ENCODE results near the gene FOXC2.
"Not testable (repeated sequence)": the region's sequence is repeated elsewhere in the genome, so short reads cannot be mapped to it uniquely, and the experiment has no call there.

The FOXC2 gene

DNA sequence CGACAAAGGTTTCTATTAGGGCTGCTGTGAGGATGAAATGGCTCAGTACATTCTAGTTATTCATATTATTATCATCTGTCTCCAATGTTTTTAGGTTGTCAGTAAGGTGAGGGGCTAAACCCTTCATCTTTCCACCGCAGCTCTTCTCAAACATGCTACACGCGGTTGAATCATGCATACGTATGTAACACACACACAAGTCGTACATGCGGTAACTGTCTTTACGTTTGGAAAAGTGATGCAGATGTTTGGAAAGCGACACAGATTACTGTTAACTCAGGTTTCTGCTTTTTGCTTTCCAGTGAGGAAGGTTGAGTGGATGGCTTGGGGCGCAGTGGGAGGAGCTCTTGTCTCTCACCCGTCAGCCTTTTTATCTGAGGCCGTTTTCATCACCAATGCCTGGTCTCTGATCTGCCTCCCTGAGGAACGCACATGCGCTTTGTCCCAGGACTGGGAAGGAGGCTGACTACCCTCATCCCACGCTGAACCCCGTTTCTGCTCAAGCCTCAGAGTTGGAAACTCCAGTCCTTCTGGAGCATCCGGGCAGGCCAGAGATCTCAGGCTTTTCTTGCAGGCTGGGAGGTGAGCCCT lies 8.6 kb downstream of the FOXC2 start:
- no peak for DNase-seq

DNA sequence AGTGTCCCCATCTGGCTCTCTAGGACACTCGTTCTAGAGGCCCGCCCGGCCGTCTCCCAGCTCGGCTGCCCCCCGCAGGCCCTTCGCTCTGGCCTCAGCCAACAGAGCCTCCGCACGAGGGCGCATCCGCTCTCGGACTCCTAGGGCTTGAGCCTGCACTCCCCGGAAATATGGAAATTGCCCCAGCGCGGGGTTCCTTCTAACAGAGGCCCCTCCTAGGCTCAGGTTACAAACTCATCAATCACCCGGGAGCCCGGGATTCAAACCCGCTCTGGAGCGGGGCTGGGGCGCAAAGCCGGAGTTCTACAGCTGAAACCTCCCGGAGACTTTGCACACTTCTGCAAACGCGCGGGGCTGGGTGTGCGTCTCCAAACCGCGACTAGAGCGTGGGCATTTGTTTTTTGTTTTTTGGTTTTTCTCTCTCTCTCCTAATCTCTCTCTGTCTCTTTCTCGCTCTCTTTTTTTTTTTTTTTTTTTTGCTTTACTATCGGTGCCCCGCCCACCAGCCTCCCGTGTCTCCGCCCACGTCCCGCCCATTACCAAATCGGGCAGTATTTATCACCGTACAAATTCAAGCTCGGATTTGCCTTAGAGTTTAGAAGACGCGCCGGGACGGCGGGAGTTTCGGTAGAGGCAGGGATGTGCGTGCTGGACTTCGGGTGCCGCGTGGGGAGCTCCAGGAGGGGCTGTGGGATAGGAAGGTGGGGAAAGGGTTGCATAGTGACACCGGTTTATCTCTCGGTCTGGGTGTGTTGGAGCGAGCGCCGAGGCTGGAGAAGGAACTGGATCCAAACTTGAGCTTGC lies 9.3 kb downstream of the FOXC2 start:
- DNase-seq: peak; percentile 31 to 39

DNA sequence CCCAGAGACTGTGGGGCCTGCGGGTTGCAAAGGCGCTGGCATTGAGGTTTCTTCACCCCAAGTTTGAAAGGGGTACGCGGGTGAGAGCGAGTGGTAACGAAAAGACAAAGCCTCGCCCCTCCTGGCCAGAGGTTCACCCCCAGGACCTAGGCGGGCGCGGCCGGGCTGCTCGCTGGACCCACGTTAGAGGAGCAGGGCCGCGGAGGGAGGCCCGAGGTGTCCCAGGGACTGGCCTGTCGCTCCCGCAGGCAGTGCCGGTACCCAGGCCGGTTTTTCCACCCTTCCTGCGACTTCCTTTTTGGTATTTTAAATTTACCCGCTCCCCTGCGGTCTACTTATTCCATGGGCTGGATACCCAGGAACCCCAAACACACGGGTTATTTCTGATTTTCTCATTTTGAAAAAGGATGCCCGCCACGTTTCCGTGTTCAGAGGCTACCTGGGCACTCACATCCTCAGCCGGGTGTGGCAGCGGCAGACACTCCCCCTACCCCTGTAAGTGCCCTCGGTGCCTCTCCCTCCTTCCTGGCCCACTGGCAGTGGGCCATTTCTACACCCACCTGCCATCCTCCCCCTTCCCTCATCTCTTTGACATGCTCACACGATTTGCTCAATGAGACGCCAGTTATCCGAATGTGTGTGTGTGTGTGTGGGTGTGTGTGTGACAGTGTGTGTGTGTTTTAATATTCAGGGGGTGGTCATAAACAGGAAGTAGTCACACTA lies 10.1 kb downstream of the FOXC2 start:
- no peak for DNase-seq

DNA sequence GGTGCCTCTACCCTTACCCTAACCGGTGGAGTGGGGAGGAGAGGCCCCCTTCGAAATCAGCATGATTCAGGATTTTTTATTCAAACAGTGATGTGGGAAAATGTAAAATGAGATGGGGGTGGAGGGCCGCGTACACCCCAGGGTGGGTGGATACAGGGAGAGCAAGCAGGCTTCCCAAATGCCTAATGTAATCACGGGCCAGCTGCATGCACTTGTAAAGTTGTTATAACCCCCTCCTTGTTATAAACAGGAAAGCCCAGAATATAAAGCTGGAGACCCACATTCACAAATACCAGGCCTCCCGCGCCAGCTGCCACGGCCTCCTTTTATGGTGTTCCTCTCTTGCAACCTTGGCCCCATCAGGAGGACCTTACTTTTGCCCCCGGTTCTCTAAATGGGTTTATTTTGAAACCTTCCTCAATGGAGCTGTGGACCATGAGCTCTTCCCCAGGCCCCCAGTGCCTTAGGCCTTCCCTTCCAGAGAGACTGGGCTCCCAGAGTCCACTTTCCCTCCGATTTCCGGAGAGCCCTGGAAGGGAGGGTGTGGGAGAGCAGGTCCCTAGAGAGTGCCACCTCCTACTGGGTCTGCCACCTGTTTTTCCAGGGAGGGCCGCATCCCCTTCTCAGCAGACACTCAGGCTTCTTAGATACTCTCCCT lies 10.8 kb downstream of the FOXC2 start:
- DNase-seq: no peak

DNA sequence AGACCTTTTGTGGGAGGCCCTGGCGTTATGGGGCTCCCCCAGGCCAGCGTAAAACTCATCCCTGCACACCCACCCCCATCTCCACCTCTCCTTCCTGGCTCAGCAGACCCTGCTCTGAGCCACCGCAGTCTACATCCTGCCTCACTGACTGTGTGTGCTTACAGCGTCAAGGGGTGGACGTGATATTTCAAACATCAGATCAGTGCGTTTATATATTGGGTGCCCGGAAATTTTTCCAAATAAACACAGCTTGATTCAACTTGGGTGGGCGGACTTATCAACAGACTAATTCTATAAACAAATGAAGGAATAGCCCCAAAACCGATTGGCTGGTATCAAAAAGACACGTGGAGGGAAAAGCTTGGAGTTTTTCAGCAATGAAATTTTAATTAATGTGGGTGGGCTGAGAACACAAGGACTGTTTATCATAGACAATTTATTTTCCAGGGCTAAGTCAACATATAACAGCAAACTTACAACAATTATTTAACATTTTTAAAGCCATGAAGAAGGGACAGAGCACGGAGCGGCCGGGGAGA lies 11.5 kb downstream of the FOXC2 start, which contains the start of gene FOXL1:
FOXL1 (plus strand) TSS at position 489 of the 539 bp plus-strand sequence. CDS start 175 bp downstream, outside the sequence.
- no peak for DNase-seq

DNA sequence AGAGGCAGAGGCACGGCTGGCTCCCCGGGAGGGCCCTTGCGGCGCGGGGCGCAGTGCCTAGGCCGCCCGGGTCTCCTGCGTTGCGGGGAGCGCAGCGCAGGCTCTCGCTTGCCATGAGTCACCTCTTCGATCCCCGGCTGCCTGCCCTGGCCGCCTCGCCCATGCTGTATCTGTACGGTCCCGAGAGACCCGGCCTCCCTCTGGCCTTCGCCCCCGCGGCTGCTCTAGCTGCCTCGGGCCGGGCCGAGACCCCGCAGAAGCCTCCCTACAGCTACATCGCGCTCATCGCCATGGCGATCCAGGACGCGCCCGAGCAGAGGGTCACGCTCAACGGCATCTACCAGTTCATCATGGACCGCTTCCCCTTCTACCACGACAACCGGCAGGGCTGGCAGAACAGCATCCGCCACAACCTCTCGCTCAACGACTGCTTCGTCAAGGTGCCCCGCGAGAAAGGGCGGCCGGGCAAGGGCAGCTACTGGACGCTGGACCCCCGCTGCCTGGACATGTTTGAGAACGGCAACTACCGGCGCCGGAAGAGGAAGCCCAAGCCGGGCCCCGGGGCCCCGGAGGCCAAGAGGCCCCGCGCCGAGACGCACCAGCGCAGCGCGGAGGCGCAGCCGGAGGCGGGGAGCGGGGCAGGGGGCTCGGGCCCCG lies 12.1 kb downstream of the FOXC2 start:
- no peak for DNase-seq

DNA sequence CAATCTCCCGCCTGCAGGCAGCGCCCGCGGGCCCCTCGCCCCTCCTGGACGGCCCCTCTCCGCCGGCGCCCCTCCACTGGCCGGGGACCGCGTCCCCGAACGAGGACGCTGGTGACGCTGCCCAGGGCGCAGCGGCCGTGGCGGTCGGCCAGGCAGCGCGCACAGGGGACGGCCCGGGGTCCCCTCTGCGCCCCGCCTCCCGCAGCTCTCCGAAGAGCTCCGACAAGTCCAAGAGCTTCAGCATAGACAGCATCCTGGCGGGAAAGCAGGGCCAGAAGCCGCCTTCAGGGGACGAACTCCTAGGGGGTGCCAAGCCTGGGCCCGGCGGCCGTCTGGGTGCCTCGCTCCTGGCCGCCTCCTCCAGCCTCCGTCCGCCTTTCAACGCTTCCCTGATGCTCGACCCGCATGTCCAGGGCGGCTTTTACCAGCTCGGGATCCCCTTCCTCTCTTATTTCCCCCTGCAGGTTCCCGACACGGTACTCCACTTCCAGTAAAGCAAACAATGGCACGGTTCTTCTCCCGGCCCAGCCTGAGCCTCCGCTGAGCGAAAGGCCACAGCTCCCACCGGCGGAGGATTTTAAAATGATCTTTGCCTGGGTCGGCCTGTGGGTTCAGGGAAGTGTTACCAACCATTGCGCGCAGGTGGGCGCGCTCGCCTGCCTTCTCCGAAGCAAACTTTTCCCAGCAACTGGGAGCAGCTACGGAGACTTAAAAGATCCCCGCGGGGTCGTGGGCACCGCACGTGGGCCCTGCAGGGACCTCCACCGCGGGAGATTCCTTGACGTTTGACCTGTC lies 12.8 kb downstream of the FOXC2 start:
- no peak for DNase-seq

DNA sequence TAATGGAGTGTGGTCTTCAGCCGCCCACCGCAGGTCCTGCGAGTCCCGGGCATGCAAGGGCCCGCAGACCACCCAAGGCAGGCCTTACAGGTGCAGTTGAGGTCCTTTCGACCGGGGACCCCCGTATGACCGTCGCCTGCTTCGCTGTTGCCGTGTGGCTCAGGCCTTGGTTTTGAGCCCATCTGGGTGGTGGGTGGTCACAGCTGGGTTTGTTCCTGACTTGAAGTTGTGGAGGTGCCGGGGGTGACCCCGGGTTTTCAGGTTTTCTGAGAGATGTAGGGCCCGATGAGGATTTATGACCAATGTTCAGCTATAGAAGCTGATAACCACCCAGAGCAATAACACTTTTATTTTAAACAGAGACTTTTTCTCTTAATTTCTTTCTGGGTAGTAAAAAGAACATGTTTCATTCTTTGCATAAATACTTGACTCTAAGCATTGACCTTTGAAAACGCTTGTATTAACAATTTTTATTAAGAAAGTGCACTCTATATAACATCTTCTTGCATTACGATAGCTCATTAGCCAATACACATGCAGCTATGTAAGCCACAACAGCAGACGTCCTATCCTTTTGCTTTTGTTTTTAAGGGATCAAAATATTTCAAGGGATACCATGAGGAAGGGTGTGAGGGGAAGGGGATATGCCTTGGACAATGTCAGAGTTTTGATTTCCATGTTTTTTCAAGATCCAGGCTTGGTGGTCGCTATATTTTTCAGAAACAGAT lies 13.6 kb downstream of the FOXC2 start:
- no peak for DNase-seq

DNA sequence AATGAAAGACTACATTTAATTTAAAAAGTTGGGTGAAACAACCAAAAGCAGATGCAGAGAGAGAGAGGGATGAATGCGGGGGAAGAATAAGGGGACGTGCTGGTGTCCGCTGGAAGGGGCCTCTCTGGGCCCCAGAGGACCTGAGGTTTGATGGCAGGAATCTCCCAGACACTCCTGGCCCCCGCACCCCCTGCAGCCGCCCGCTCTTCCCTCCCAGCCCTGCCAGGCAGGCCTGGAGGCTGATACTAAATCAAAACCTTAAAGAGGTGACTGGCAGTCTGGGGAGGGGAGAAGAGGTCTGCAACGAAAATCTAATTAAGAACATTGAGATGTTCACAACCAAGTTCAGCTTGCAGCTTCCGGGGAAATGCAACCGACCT lies 14.2 kb downstream of the FOXC2 start:
- DNase-seq: no peak

DNA sequence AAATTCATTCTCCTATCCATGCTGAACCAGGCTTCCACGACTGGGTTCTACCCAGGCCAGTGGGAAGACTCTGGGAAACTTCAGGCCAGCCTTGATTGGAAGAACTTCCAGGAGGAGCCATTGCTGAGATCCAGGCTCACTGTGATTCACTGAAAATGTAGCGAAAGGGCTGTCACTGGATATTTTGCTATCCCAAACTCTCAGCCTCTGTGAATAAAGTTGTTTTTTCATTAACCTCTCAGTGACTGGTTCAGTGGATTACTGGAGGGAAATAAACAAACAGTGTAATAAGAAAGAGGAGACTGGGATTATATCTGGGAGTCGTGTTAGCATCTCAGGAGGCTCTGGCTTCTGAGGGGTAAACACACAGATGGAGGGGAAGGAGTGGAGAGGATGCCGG lies 14.8 kb downstream of the FOXC2 start:
- DNase-seq: no peak

DNA sequence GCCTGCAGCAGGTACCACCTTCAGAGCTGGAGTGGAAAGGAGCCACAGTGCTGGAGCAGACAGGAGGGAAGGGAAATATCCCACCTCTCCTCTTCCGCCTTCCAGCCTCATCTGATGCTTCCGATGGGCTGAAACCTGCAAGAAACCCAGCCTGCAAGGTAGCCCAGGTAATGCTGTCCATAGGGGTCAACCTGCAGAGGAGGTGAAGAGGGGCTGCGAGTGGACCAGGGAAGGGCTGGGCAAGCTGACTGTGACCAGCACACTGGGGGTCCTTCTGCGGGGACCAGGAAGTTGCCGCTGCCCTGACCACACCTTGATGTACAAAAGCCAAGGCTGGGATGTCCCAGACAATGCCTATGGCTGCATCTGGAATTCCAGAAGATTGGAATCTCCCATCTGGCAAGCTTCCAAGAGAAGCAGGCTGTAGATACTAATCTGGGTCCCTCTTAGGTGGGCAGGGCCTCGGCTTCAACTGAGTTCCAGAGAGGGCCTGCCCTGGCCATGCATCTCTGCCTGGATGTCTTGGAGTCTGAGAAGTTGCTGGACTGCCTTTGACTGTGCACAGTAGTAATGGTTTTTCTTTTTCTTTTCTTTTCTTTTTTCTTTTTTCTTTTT lies 17.5 kb downstream of the FOXC2 start:
- no peak for DNase-seq

DNA sequence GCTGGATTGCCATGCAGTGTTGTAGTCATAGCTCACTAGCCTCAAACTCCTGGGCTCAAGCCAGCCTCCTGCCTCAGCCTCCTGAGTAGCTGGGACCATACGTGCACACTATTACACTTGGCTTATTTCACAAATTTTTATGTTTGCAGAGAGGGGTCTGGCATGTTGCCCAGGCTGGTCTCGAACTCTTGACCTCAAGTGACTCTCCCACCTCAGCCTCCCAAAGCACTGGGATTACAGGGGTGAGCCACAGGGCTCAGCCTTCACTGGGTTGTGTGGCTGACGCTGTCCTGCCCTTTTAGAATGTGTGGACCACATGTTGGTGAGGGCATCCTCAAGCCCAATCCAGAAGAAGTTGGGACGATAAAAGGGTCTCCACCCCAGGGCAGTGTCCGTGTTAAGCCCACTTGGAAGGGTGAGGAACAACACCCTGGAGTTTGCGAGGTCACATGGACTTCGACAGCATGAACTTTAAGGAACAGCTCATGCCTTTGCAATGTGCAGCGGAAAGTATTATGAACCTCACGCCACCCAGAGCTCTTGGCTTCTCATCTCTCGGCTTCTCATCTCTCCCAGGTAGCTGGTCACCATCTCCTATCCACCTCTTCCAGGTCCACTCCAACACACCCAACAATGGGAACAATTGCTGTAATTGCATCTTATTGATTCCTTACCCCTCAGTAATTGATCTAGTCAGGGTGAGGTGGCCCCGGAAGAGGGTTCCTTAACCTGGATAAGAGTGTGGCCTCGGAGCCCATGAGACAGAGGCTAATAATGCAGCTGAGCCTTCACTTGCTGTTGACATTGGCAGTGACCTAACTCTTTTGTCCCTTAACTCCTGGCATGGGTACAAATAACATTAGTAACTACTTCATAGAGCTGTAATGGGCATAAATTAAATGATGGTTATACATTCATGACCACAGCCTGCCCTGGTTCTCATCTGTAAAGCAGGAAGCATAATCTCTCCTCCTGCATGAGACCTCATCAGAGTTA lies 18.4 kb downstream of the FOXC2 start:
- DNase-seq: no peak

DNA sequence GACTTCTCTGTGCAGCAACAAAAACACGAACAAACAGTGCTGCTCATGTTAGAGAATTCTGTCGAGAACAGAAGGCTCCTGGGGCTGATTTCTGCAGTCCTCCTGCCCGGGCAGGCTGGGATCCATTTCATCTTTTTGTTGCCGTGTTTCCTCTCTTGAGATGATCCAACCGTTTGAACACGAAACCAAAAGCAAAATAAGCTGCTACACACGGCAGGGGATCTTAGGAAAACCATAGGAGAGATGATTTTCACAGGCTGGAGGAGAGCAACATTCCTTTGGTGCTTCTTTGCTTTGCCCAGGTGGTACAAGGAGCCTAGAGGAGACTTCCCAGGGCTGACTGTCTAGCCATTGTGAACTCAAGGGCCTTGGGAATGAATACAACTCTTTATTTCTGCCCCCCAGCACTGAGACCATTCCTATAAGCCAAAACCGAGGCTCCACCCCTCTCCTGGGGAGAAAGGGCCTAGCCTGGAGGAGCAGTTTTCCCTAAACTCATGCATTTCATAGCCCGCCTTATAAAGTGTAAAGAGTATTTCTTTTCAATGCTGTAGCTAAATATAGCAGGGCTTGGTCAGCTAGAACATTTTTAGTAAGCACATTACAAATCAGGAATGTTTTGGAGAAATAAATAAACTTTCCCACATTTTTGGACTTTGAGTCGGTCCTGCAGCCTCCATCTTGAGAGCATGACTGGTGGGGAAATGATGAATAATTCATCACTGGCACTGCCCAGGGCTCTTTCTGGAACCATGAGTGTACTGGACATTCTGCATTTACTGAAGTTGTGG lies 19.4 kb downstream of the FOXC2 start:
- DNase-seq: no peak

DNA sequence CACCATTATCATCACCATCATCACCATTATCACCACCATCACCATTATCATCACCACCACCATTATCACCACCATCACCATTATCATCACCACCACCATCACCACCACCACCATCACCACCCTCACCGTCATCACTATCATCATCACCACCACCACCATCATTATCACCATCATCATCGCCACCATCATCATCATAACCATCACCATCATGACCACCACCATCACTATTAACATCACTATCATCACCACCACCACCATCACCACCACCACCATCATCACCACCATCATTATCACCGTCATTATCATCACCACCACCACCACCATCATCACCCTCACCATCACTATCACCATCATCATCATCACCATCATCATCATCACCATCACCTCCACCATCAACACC lies 20.9 kb downstream of the FOXC2 start:
- DNase-seq: no peak

DNA sequence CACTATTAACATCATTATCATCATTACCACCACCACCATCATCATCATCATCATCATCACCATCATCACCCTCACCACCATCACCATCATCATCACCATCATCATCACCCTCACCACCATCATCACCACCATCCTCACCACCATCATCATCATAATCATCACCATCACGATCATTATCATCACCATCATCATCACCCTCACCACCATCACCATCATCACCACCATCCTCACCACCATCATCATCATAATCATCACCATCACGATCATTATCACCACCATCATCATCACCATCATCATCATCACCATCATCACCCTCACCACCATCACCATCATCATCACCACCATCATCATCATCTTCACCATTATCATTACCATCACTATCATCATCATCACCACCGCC lies 21.3 kb downstream of the FOXC2 start:
- DNase-seq: not testable (repeated sequence)

DNA sequence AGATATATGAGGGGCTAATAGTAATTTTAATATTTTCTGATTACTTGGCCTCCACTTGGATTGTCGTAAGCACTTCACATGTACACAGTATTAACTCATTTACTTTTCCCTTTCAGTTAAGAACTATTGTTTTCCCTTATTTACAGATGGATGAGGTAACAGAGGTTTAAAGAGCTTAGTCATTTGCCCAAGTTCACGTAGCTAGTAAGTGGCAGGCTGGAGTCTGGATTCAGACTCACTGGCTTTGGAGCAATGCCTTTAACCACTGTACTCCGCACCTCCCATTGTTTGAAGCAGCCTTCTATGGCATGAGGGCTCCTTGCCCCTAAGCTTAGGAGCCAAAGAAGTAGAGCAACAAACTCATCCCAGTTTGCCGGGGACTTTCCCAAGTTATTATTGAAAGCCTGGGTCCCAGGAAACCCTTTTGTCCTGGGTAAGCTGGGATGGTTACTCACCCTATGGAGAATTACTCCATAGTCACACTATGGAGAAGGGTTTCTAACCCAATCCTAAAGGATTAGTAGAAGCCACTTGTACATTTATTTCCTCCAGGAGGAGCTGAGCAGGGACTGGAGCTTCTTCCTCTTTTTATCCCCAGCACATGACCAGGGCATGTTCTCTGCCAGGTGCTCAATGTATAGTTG lies 24.0 kb downstream of the FOXC2 start:
- DNase-seq: no peak

DNA sequence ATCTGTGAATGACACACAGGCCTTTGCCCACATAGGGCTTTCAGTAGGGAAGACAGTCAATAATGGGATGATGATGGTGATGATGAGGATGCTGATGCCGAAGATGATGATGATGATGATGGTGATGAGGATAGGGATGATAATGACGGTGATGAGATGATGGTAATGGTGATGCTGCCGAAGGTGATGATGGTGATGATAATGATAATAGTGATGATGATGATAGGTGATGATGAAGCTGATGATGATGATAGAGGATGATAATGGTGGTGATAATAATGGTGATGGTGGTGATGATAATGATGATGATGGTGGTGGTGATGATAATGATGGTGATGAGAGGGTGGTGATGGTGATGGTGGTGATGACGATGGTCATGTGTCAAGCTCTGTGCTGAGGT lies 24.6 kb downstream of the FOXC2 start:
- no peak for DNase-seq

All from CD4-positive, alpha-beta T cell treated with Interleukin-4 for 1 hour (primary cell).